ENCODE measurements around the gene SLC25A1.

- TF ChIP-seq PATZ1 (CRISPR knock-in tag; IDR thresholded peaks at IDR 0.05; ENCODE audit: borderline replicate concordance) (no peak), TCF4 (CRISPR knock-in tag; IDR thresholded peaks at IDR 0.05; ENCODE audit: borderline replicate concordance) (no peak), ZC3H10 (CRISPR knock-in tag; IDR thresholded peaks at IDR 0.05) (no peak), CREB5 (CRISPR knock-in tag; IDR thresholded peaks at IDR 0.05; ENCODE audit: low read depth) (no peak), ZFP3 (CRISPR knock-in tag; IDR thresholded peaks at IDR 0.05) (no peak), CSDC2 (CRISPR knock-in tag; IDR thresholded peaks at IDR 0.05) (no peak), ESRRG (CRISPR knock-in tag; IDR thresholded peaks at IDR 0.05) (no peak), RARB (CRISPR knock-in tag; IDR thresholded peaks at IDR 0.05) (no peak), CSRNP3 (CRISPR knock-in tag; IDR thresholded peaks at IDR 0.05) (no peak), SNAI2 (CRISPR knock-in tag; IDR thresholded peaks at IDR 0.05) (no peak), ISL1 (CRISPR knock-in tag; IDR thresholded peaks at IDR 0.05) (no peak), ZNF565 (CRISPR knock-in tag; conservative IDR thresholded peaks at IDR 0.05; ENCODE audit: low read depth) (no peak), ZNF8 (CRISPR knock-in tag; IDR thresholded peaks at IDR 0.05) (no peak), ZFP30 (CRISPR knock-in tag; IDR thresholded peaks at IDR 0.05) (no peak)
Measured at GRCh38 chr22:19216579-19216978, 38.0 kb upstream of the SLC25A1 start.
